Adrenal gland (tissue), 12 donors: ENCODE results near the gene RIMBP2. TPM values are rescaled to one million over a fixed set of nuclear protein-coding genes. Genes with fewer than 3 reads are reported as not detected.
"Not testable (repeated sequence)": the region's sequence is repeated elsewhere in the genome, so short reads cannot be mapped to it uniquely, and the experiment has no call there.

Source experiments
- DNase-seq, 7 donors: peaks; one replicate each; pipeline ENCODE4 v3.0.0-alpha.2; 2019 to 2020
- H3K27ac ChIP-seq, 5 donors: fragments of 200-600 bp; sonication (generic) in 4 of 5; 1 replicate in 3 of 5; 2 replicates in 2 of 5; pipeline versions ENCODE4 v1.5.1 to v1.8.0; 2016 to 2020; ENCODE audit warnings: mild to moderate bottlenecking in 1 of 5
- H3K27me3 ChIP-seq: fragments of 200-600 bp; 2 replicates; pipeline ENCODE4 v1.8.0; 2021
- H3K36me3 ChIP-seq, 2 donors: fragments of 200-600 bp; replicated peaks in 1 of 2; 1 replicate in 1 of 2; 2 replicates in 1 of 2; pipeline versions ENCODE4 v1.5.1 to v1.8.0; 2018 to 2022
- H3K4me1 ChIP-seq, 2 donors: fragments of 200-600 bp; replicated peaks in 1 of 2; 1 replicate in 1 of 2; 2 replicates in 1 of 2; pipeline versions ENCODE4 v1.5.1 to v1.8.0; 2018 to 2021
- H3K4me3 ChIP-seq, 4 donors: fragments of 200-600 bp; sonication (generic) in 3 of 4; one replicate each; pipeline ENCODE4 v1.5.1; 2016 to 2018
- H3K9me3 ChIP-seq, 3 donors: fragments of 200-600 bp; sonication (generic) in 1 of 3; replicated peaks in 1 of 3; 1 replicate in 2 of 3; 2 replicates in 1 of 3; pipeline versions ENCODE4 v1.5.1 to v1.8.0; 2016 to 2021
- CTCF ChIP-seq, 6 experiments: fragments of 450-650 bp in 4 of 6; fragments of 200-600 bp in 2 of 6; sonication (generic) in 1 of 6; IDR thresholded peaks; 1 replicate in 5 of 6; 2 replicates in 1 of 6; pipeline versions ENCODE4 v1.5.1 to v1.8.0; 2016 to 2021; ENCODE audit warnings: antibody characterized with exemption in 6 of 6, mild to moderate bottlenecking in 2 of 6, moderate library complexity in 1 of 6
- POLR2A ChIP-seq, 2 donors: fragments of 450-650 bp; IDR thresholded peaks; one replicate each; pipeline ENCODE4 v1.6.1; 2017; ENCODE audit warnings: antibody characterized with exemption in 2 of 2, mild to moderate bottlenecking in 2 of 2, moderate library complexity in 1 of 2
- WGBS, 4 donors: extraction: QIAGEN DNeasy Blood & Tissue Kit in 2 of 4; methylation state at CpG; one replicate each; pipeline versions ENCODE4 v1.1.5 to v1.1.7; 2013 to 2017; 5-methylcytosine and 5-hydroxymethylcytosine counted together
- intact Hi-C, 2 donors: fragments of 100-400 bp; cut with DNase I; formaldehyde crosslinking; loops; one replicate each; pipeline versions ENCODE4 v1.14.1 to v1.15.0; 2022 to 2023
- polyA plus RNA-seq, 3 donors: library from polyadenylated mRNA; stranded (reverse); fragments of 200-250 nt in 2 of 3; fragments of 350-450 nt in 1 of 3; fragmentation: Illumina TruSeq in 1 of 3; extraction: RNeasy Lipid Tissue Mini Kit (QIAGEN cat#74804) in 1 of 3; gene quantifications; one replicate each; pipeline ENCODE4 v1.2.3, GENCODE V29; 2013 to 2014
- total RNA-seq, 9 donors: library from RNA; depleted of rRNA in 4 of 9; stranded (reverse); fragments of >200 nt in 4 of 9; fragments of 120-200 nt in 1 of 9; fragmentation: NEBNext Ultra II Directional in 1 of 9; extraction: Animal tissue kit (Norgen Biotek cat#: 25700) in 1 of 9; gene quantifications; one replicate each; pipeline versions ENCODE4 v1.1.0 to v1.2.4, GENCODE V29; 2013 to 2023
- donor health status: healthy with polysubstance abuse.
- donor health status: Bipolar disorder and iron deficiency.
- donor health status: DM: yes; HTN: yes; CAD: no.
- donor health status: DM: no; HTN: no; CAD: no.
- donor health status: DM: no; HTN: no; CAD: no.
- donor health status: DM: yes; HTN: yes; CAD: no.

The RIMBP2 gene
- total and polyA plus RNA-seq, 12 donors: 0.18 to 23.9 (median 6.3) TPM; not detected in 2

- Histone ChIP-seq H3K9me3 (no peaks in the 10 kb centered on the region), H3K4me3 (no peak overlapping the region), H3K27me3 (no peaks in the 10 kb centered on the region), H3K27ac (no peak overlapping the region), H3K4me1 (no peaks in the 10 kb centered on the region), H3K36me3 (no peaks in the 10 kb centered on the region)
- intact Hi-C loops: no loop called here
- 36 to 49% (median 40%) methylated on average over 7 of the region's 7 CpGs for WGBS, 4 donors
- no peak for DNase-seq
- TF ChIP-seq CTCF (IDR thresholded peaks at IDR 0.05): no peak
- no peak for TF ChIP-seq POLR2A (IDR thresholded peaks at IDR 0.05)
Observed at GRCh38 chr12:130696379-130697100, 19.6 kb downstream of the RIMBP2 start.

GRCh38 chr12:130695061-130695460 lies 21.0 kb downstream of the RIMBP2 start:
- Histone ChIP-seq H3K27me3 (no peaks in the 10 kb centered on the region), H3K4me1 (no peaks in the 10 kb centered on the region), H3K9me3 (no peaks in the 10 kb centered on the region), H3K36me3 (no peaks in the 10 kb centered on the region), H3K4me3 (no peak overlapping the region), H3K27ac (no peak overlapping the region)
- DNase-seq: no peak
- TF ChIP-seq CTCF (IDR thresholded peaks at IDR 0.05) (no peak), POLR2A (IDR thresholded peaks at IDR 0.05) (no peak)
- WGBS, 4 donors: 49 to 74% (median 67%) methylated on average over 4 to 6 of the region's 6 CpGs
- intact Hi-C loops: no loop called here

- no peak for DNase-seq
- H3K4me1 ChIP-seq: no peaks in the 10 kb centered on the region
- no peaks in the 10 kb centered on the region for H3K36me3 ChIP-seq
- intact Hi-C loops: no loop called here
- H3K27me3 ChIP-seq: peaks cover 9% of the 10 kb centered on the region
- TF ChIP-seq POLR2A (IDR thresholded peaks at IDR 0.05) (no peak), CTCF (IDR thresholded peaks at IDR 0.05) (no peak)
- WGBS, 4 donors: 78 to 88% (median 86%) methylated on average over 16 to 24 of the region's 24 CpGs
- H3K27ac ChIP-seq: no peak overlapping the region
- H3K4me3 ChIP-seq: no peak overlapping the region
- H3K9me3 ChIP-seq: no peaks in the 10 kb centered on the region
Observed at GRCh38 chr12:130689408-130690405, 26.4 kb downstream of the RIMBP2 start.

- DNase-seq, H3K4me1 ChIP-seq, H3K4me3 ChIP-seq, H3K36me3 ChIP-seq, H3K9me3 ChIP-seq, H3K27ac ChIP-seq, intact Hi-C loops, H3K27me3 ChIP-seq: not testable (repeated sequence)
- WGBS, 4 donors: 88 to 89% (median 88%) methylated on average over 16 of the region's 16 CpGs
Observed at GRCh38 chr12:130688999-130689398, 27.1 kb downstream of the RIMBP2 start.
